ENCODE measurements around the gene C1orf198. TPM values are rescaled to one million over a fixed set of nuclear protein-coding genes. Genes with fewer than 3 reads are reported as not detected.

The C1orf198 gene
- polyA plus RNA-seq, 1 of the 3 experiments (the other 2 are of a cell fraction) = 12.3 TPM

DNA sequence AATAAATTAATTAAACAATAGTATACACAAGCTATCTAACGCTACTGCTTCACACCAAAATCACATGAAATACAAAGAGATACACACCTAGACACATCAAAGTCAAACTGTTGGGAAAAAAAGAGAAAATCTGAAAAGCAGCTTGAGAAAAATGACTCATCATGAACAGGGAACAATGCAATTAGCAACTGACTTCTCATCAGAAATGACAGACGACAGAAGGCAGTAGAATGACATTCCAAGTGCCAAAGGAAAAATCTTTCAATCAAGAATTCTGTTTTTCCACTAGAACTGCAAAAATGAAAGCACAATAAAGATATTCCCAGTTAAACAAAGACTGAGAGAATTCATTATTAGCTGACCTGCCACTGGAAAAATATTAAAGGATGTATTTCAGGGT lies 63.9 kb downstream of the C1orf198 start:
- no peak overlapping the region for H3K27ac ChIP-seq (ENCODE audit: low read depth in 2 of 2, low read length in 1 of 2)
- H3K36me3 ChIP-seq (replicated peaks in 1 of 2; ENCODE audit: control insufficient read depth in 1 of 2, insufficient read depth in 2 of 2, low read length in 1 of 2) = no peaks in the 10 kb centered on the region
- ChIA-PET CTCF (no interaction called here), POLR2A (no interaction called here)
- TF ChIP-seq FOSL2 (IDR thresholded peaks at IDR 0.05; ENCODE audit: borderline replicate concordance, low read depth) (no peak), GABPA (IDR thresholded peaks at IDR 0.05; ENCODE audit: low read depth) (no peak), SMC3 (IDR thresholded peaks at IDR 0.05; ENCODE audit: low read depth, low read length) (no peak), NRF1 (IDR thresholded peaks at IDR 0.05; ENCODE audit: low read depth, low read length) (no peak), TAF1 (IDR thresholded peaks at IDR 0.05; ENCODE audit: borderline replicate concordance, low read depth, low read length) (no peak), RAD21 (IDR thresholded peaks at IDR 0.05; ENCODE audit: low read length) (no peak), NFIC (IDR thresholded peaks at IDR 0.05; ENCODE audit: borderline replicate concordance) (no peak), FOXM1 (IDR thresholded peaks at IDR 0.05; ENCODE audit: low read depth) (no peak), EZH2phosphoT487 (IDR thresholded peaks at IDR 0.05; ENCODE audit: borderline replicate concordance, low read depth) (no peak), MXI1 (IDR thresholded peaks at IDR 0.05; ENCODE audit: low read depth, low read length) (no peak), YY1 (IDR thresholded peaks at IDR 0.05; ENCODE audit: low read depth) (no peak), SIN3A (IDR thresholded peaks at IDR 0.05; ENCODE audit: borderline replicate concordance, low read depth, low read length) (no peak), JUND (IDR thresholded peaks at IDR 0.05) (no peak), RCOR1 (IDR thresholded peaks at IDR 0.05; ENCODE audit: low read length) (no peak)
- TF ChIP-seq, protein P1, sequence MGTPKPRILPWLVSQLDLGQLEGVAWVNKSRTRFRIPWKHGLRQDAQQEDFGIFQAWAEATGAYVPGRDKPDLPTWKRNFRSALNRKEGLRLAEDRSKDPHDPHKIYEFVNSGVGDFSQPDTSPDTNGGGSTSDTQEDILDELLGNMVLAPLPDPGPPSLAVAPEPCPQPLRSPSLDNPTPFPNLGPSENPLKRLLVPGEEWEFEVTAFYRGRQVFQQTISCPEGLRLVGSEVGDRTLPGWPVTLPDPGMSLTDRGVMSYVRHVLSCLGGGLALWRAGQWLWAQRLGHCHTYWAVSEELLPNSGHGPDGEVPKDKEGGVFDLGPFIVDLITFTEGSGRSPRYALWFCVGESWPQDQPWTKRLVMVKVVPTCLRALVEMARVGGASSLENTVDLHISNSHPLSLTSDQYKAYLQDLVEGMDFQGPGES (IDR thresholded peaks at IDR 0.05; ENCODE audit: low read depth, low read length) = no peak
- TF ChIP-seq, protein P2, sequence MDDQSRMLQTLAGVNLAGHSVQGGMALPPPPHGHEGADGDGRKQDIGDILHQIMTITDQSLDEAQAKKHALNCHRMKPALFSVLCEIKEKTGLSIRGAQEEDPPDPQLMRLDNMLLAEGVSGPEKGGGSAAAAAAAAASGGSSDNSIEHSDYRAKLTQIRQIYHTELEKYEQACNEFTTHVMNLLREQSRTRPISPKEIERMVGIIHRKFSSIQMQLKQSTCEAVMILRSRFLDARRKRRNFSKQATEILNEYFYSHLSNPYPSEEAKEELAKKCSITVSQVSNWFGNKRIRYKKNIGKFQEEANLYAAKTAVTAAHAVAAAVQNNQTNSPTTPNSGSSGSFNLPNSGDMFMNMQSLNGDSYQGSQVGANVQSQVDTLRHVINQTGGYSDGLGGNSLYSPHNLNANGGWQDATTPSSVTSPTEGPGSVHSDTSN (IDR thresholded peaks at IDR 0.05) = no peak
- TF ChIP-seq, protein P3, sequence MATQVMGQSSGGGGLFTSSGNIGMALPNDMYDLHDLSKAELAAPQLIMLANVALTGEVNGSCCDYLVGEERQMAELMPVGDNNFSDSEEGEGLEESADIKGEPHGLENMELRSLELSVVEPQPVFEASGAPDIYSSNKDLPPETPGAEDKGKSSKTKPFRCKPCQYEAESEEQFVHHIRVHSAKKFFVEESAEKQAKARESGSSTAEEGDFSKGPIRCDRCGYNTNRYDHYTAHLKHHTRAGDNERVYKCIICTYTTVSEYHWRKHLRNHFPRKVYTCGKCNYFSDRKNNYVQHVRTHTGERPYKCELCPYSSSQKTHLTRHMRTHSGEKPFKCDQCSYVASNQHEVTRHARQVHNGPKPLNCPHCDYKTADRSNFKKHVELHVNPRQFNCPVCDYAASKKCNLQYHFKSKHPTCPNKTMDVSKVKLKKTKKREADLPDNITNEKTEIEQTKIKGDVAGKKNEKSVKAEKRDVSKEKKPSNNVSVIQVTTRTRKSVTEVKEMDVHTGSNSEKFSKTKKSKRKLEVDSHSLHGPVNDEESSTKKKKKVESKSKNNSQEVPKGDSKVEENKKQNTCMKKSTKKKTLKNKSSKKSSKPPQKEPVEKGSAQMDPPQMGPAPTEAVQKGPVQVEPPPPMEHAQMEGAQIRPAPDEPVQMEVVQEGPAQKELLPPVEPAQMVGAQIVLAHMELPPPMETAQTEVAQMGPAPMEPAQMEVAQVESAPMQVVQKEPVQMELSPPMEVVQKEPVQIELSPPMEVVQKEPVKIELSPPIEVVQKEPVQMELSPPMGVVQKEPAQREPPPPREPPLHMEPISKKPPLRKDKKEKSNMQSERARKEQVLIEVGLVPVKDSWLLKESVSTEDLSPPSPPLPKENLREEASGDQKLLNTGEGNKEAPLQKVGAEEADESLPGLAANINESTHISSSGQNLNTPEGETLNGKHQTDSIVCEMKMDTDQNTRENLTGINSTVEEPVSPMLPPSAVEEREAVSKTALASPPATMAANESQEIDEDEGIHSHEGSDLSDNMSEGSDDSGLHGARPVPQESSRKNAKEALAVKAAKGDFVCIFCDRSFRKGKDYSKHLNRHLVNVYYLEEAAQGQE (IDR thresholded peaks at IDR 0.05; ENCODE audit: low read depth, low read length) = no peak
- TF ChIP-seq, protein P4, sequence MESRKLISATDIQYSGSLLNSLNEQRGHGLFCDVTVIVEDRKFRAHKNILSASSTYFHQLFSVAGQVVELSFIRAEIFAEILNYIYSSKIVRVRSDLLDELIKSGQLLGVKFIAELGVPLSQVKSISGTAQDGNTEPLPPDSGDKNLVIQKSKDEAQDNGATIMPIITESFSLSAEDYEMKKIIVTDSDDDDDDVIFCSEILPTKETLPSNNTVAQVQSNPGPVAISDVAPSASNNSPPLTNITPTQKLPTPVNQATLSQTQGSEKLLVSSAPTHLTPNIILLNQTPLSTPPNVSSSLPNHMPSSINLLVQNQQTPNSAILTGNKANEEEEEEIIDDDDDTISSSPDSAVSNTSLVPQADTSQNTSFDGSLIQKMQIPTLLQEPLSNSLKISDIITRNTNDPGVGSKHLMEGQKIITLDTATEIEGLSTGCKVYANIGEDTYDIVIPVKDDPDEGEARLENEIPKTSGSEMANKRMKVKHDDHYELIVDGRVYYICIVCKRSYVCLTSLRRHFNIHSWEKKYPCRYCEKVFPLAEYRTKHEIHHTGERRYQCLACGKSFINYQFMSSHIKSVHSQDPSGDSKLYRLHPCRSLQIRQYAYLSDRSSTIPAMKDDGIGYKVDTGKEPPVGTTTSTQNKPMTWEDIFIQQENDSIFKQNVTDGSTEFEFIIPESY (IDR thresholded peaks at IDR 0.05; ENCODE audit: borderline replicate concordance, low read depth) = no peak
- H3K4me2 ChIP-seq = no peak overlapping the region
- H2AFZ ChIP-seq (ENCODE audit: low read depth) = no peak overlapping the region
- no peaks in the 10 kb centered on the region for H3F3A ChIP-seq (replicated peaks; ENCODE audit: insufficient read depth)
- H4K20me1 ChIP-seq (ENCODE audit: insufficient read depth) = no peaks in the 10 kb centered on the region
- WGBS (ENCODE audit: low lambda C conversion rate) = 77% methylated on average over 2 of the region's 2 CpGs
- no peak overlapping the region for H3K4me3 ChIP-seq (ENCODE audit: low read depth in 2 of 2, low read length in 1 of 2)
- no peaks in the 10 kb centered on the region for H3K27me3 ChIP-seq (ENCODE audit: insufficient read depth)
- no peaks in the 10 kb centered on the region for H3K9me3 ChIP-seq
- no peak overlapping the region for H3K9ac ChIP-seq
- no peak for DNase-seq
- H3K4me1 ChIP-seq (ENCODE audit: control insufficient read depth in 1 of 2, insufficient read depth in 2 of 2, low read depth in 1 of 2, low read length in 1 of 2) = no peaks in the 10 kb centered on the region
- H3K9me2 ChIP-seq = no peaks in the 10 kb centered on the region
- H3K79me2 ChIP-seq (ENCODE audit: insufficient read depth) = no peaks in the 10 kb centered on the region
